Measurements from ENCODE around the gene MTRFR.
A peak's percentile ranks its signal among the peaks of the same experiment; 100 is the strongest.
"Not testable (repeated sequence)": the region's sequence is repeated elsewhere in the genome, so short reads cannot be mapped to it uniquely, and the experiment has no call there.

The MTRFR gene

GRCh38 chr12:123248996-123249741, 15.9 kb downstream of the MTRFR start:
- DNase-seq (ENCODE audit: low read depth in 2 of 2): not testable (repeated sequence)

GRCh38 chr12:123250471-123251383, 17.5 kb downstream of the MTRFR start:
- no peak for DNase-seq (ENCODE audit: low read depth in 2 of 2)

GRCh38 chr12:123251403-123252076, 18.3 kb downstream of the MTRFR start:
- no peak for DNase-seq (ENCODE audit: low read depth in 2 of 2)

GRCh38 chr12:123252365-123252764, 19.1 kb downstream of the MTRFR start:
- DNase-seq (ENCODE audit: low read depth in 2 of 2): not testable (repeated sequence)

- no peak for DNase-seq (ENCODE audit: low read depth in 2 of 2)
Measured at GRCh38 chr12:123253641-123254459, 20.6 kb downstream of the MTRFR start.

- DNase-seq (ENCODE audit: low read depth in 2 of 2): no peak
Measured at GRCh38 chr12:123254853-123255446, 21.7 kb downstream of the MTRFR start.

GRCh38 chr12:123258593-123258992, 25.4 kb downstream of the MTRFR start:
- no peak for DNase-seq (ENCODE audit: low read depth in 2 of 2)

GRCh38 chr12:123260081-123260480, 26.8 kb downstream of the MTRFR start:
- DNase-seq (ENCODE audit: low read depth in 2 of 2): no peak

GRCh38 chr12:123261196-123261595, 28.0 kb downstream of the MTRFR start:
- DNase-seq (ENCODE audit: low read depth in 2 of 2): no peak

- no peak for DNase-seq (ENCODE audit: low read depth in 2 of 2)
Measured at GRCh38 chr12:123263196-123263817, 30.1 kb downstream of the MTRFR start.

- no peak for DNase-seq (ENCODE audit: low read depth in 2 of 2)
Measured at GRCh38 chr12:123264642-123265041, 31.4 kb downstream of the MTRFR start.

GRCh38 chr12:123265851-123266678, 32.8 kb downstream of the MTRFR start:
- DNase-seq (ENCODE audit: low read depth in 2 of 2): no peak

GRCh38 chr12:123266679-123267277, 33.5 kb downstream of the MTRFR start:
- DNase-seq (ENCODE audit: low read depth in 2 of 2): no peak

GRCh38 chr12:123267335-123267920, 34.2 kb downstream of the MTRFR start:
- no peak for DNase-seq (ENCODE audit: low read depth in 2 of 2)

GRCh38 chr12:123267991-123268843, 35.0 kb downstream of the MTRFR start:
- no peak for DNase-seq (ENCODE audit: low read depth in 2 of 2)

- DNase-seq (ENCODE audit: low read depth in 2 of 2): no peak
Measured at GRCh38 chr12:123268850-123269249, 35.6 kb downstream of the MTRFR start.

- DNase-seq (ENCODE audit: low read depth in 2 of 2): peak in 1 of 2 experiments; percentile 41
Measured at GRCh38 chr12:123269395-123269892, 36.2 kb downstream of the MTRFR start.

- DNase-seq (ENCODE audit: low read depth in 2 of 2): no peak
Measured at GRCh38 chr12:123269896-123270213, 36.6 kb downstream of the MTRFR start.
